B cell (primary cell): ENCODE results near the gene SNPH. TPM values are rescaled to one million over a fixed set of nuclear protein-coding genes. Genes with fewer than 3 reads are reported as not detected.

Experiments
- ATAC-seq: fragments of 200-7000 bp; cut with Tn5 transposase; one replicate; pipeline ENCODE4 v1.10.0; 2021; ENCODE audit warnings: low read depth, mild to moderate bottlenecking, moderate number of reproducible peaks, moderate library complexity
- CTCF ChIA-PET: fragments of 350-600 bp; sonication (Branson Sonifier 250); formaldehyde crosslinking; loops from one replicate; lab custom pipeline; 2021; ENCODE audit warnings: antibody characterized with exemption, inconsistent platforms; lab: Charles Lee
- POLR2A ChIA-PET: fragments of 350-600 bp; sonication (Branson Sonifier 250); formaldehyde crosslinking; loops from one replicate; lab custom pipeline; 2021; ENCODE audit warnings: antibody characterized with exemption; lab: Charles Lee
- DNase-seq: peaks from one replicate; pipeline ENCODE4 v3.0.0; 2013
- H2AFZ ChIP-seq: 2 replicates; pipeline ENCODE4 v1.6.1; 2012; ENCODE audit warnings: mild to moderate bottlenecking, low read depth, low read length; ENCODE audit not compliant: insufficient read depth, poor library complexity, severe bottlenecking
- H3K27ac ChIP-seq, 2 donors: 1 replicate in 1 of 2; 2 replicates in 1 of 2; pipeline ENCODE4 v1.5.1; 2012 to 2013; ENCODE audit warnings: low read length in 2 of 2, mild to moderate bottlenecking in 2 of 2, moderate library complexity in 1 of 2
- H3K27me3 ChIP-seq, 4 experiments: fragments of 200-600 bp in 1 of 4; sonication (generic) in 1 of 4; replicated peaks in 1 of 4; 1 replicate in 2 of 4; 2 replicates in 2 of 4; pipeline versions ENCODE4 v1.6.1 to v1.7.0; 2013 to 2016; ENCODE audit warnings: low read length in 3 of 4, mild to moderate bottlenecking in 2 of 4, mixed read lengths in 1 of 4, moderate library complexity in 1 of 4; ENCODE audit not compliant: insufficient read depth in 4 of 4, control insufficient read depth in 3 of 4; ENCODE audit errors: control extremely low read depth in 1 of 4
- H3K36me3 ChIP-seq, 2 experiments: replicated peaks in 1 of 2; 1 replicate in 1 of 2; 2 replicates in 1 of 2; pipeline versions ENCODE4 v1.6.1 to v1.7.1; 2013; ENCODE audit warnings: low read length in 1 of 2; ENCODE audit not compliant: insufficient read depth in 2 of 2, control insufficient read depth in 1 of 2; ENCODE audit errors: control extremely low read depth in 1 of 2, extremely low read depth in 1 of 2
- H3K4me1 ChIP-seq, 2 donors: fragments of 200-600 bp in 1 of 2; sonication (generic) in 1 of 2; 1 replicate in 1 of 2; 2 replicates in 1 of 2; pipeline versions ENCODE4 v1.5.1 to v1.6.1; 2013 to 2017; ENCODE audit warnings: low read length in 2 of 2; ENCODE audit not compliant: control insufficient read depth in 2 of 2, insufficient read depth in 2 of 2
- H3K4me2 ChIP-seq: replicated peaks from 2 replicates; pipeline ENCODE3; 2012; ENCODE audit warnings: mild to moderate bottlenecking, low read depth, low read length; ENCODE audit not compliant: poor library complexity, severe bottlenecking
- H3K4me3 ChIP-seq, 5 experiments: fragments of 200-600 bp in 1 of 5; sonication (generic) in 1 of 5; 1 replicate in 3 of 5; 2 replicates in 2 of 5; pipeline versions ENCODE4 v1.5.1 to v1.7.0; 2011 to 2016; ENCODE audit warnings: low read length in 4 of 5, mild to moderate bottlenecking in 4 of 5, low read depth in 2 of 5, control low read depth in 1 of 5, moderate library complexity in 1 of 5; ENCODE audit not compliant: insufficient read depth in 1 of 5; ENCODE audit errors: control extremely low read depth in 1 of 5, extremely low read depth in 1 of 5
- H3K79me2 ChIP-seq: fragments of 200-600 bp; sonication (generic); one replicate; pipeline ENCODE4 v1.6.0; 2016; ENCODE audit warnings: low read length; ENCODE audit not compliant: control insufficient read depth, insufficient read depth
- H3K9ac ChIP-seq: fragments of 200-600 bp; sonication (generic); 2 replicates; pipeline ENCODE4 v1.6.1; 2017; ENCODE audit warnings: mild to moderate bottlenecking, low read length, moderate library complexity
- H3K9me3 ChIP-seq, 3 donors: one replicate each; pipeline versions ENCODE4 v1.6.1 to v1.7.1; 2013; ENCODE audit warnings: low read length in 2 of 3; ENCODE audit not compliant: control insufficient read depth in 2 of 3, insufficient read depth in 1 of 3; ENCODE audit errors: control extremely low read depth in 1 of 3
- H4K20me1 ChIP-seq: 2 replicates; pipeline ENCODE4 v1.6.0; 2012; ENCODE audit warnings: mild to moderate bottlenecking, low read length; ENCODE audit not compliant: insufficient read depth, control insufficient read depth, poor library complexity, severe bottlenecking
- H3K27ac Mint-ChIP-seq: one replicate; pipeline ENCODE4 v1.8.0; 2021; ENCODE audit warnings: mixed read lengths
- H3K27me3 Mint-ChIP-seq: one replicate; pipeline ENCODE4 v1.8.0; 2021; ENCODE audit warnings: mixed read lengths
- H3K4me1 Mint-ChIP-seq: one replicate; pipeline ENCODE4 v1.8.0; 2021; ENCODE audit warnings: mixed read lengths
- H3K4me3 Mint-ChIP-seq: one replicate; pipeline ENCODE4 v1.8.0; 2021; ENCODE audit warnings: mixed read lengths
- H3K9me3 Mint-ChIP-seq: one replicate; pipeline ENCODE4 v1.8.0; 2022; ENCODE audit warnings: mixed read lengths; ENCODE audit not compliant: insufficient read depth
- EZH2 ChIP-seq: IDR thresholded peaks from 2 replicates; pipeline ENCODE4 v1.6.1; 2012; ENCODE audit warnings: borderline replicate concordance, low read depth, mild to moderate bottlenecking, moderate library complexity, low read length; ENCODE audit not compliant: insufficient read depth, poor library complexity, severe bottlenecking
- whole genome bisulfite sequencing: methylation state at CpG from one replicate; pipeline ENCODE4 v1.1.5; 2013; ENCODE audit warnings: missing lambda C conversion rate; ENCODE audit not compliant: insufficient coverage; 5-methylcytosine and 5-hydroxymethylcytosine counted together
- intact Hi-C: fragments of 100-400 bp; cut with micrococcal nuclease; formaldehyde crosslinking; loops from one replicate; pipeline ENCODE4 v1.10.0; 2022
- polyA plus RNA-seq: library from polyadenylated mRNA; depleted of rRNA; stranded (reverse); fragments of >200 nt; gene quantifications from 2 replicates; pipeline ENCODE4 v1.2.3, GENCODE V29; 2012
- total RNA-seq, 2 donors: library from RNA; stranded (reverse); fragments of 120-200 nt in 1 of 2; gene quantifications; 1 replicate in 1 of 2; 2 replicates in 1 of 2; pipeline versions ENCODE4 v1.2.3 to v1.2.4, GENCODE V29; 2013 to 2022
- TF ChIP-seq, protein P1 (sequence below): fragments of 200-600 bp; IDR thresholded peaks from one replicate; pipeline ENCODE4 v1.8.0; 2022; ENCODE audit warnings: antibody characterized with exemption, mild to moderate bottlenecking

SNPH gene
- total and polyA plus RNA-seq, 2 donors (not counting 1 experiment from before 2014, with no cell fraction given) = 0.67 to 3.0 TPM

DNA sequence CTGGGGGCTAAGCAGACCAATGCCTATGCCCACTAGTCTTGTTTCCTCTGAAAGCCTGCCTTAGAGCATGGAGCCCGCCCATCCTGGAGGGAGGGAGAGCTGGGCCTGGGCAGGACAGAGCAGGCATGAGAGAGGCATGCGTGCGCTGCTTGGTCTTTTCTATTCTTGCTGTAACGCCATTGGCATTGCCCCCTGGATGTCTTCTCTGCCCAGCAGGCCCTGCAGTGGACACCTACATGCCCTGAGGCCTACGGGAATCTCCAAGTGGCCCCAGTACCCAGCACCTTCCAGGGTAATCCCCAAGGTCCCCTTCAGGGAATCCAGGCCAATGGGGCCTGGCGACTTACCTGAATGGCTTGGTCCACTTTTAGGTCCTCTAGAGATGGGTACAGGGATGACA lies 53.9 kb downstream of the SNPH start:
- ChIA-PET CTCF (interaction anchor here (1.4 kb wide), 1 partner anchor 119 kb away, joined by 4 read pairs; no protein-coding TSS in a partner anchor), POLR2A (no interaction called here)
- TF ChIP-seq, protein P1, sequence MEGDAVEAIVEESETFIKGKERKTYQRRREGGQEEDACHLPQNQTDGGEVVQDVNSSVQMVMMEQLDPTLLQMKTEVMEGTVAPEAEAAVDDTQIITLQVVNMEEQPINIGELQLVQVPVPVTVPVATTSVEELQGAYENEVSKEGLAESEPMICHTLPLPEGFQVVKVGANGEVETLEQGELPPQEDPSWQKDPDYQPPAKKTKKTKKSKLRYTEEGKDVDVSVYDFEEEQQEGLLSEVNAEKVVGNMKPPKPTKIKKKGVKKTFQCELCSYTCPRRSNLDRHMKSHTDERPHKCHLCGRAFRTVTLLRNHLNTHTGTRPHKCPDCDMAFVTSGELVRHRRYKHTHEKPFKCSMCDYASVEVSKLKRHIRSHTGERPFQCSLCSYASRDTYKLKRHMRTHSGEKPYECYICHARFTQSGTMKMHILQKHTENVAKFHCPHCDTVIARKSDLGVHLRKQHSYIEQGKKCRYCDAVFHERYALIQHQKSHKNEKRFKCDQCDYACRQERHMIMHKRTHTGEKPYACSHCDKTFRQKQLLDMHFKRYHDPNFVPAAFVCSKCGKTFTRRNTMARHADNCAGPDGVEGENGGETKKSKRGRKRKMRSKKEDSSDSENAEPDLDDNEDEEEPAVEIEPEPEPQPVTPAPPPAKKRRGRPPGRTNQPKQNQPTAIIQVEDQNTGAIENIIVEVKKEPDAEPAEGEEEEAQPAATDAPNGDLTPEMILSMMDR = no peak
- TF ChIP-seq EZH2 = no peak
- Histone ChIP-seq H3K4me2 (no peak overlapping the region), H3K4me1 (peaks cover 7% of the 10 kb centered on the region in 2 donors), H3K9ac (no peak overlapping the region), H3K4me3 (no peak overlapping the region), H2AFZ (no peak overlapping the region), H3K9me3 (no peaks in the 10 kb centered on the region), H3K36me3 (no peaks in the 10 kb centered on the region), H3K79me2 (no peaks in the 10 kb centered on the region), H3K27me3 (no peaks in the 10 kb centered on the region), H4K20me1 (no peaks in the 10 kb centered on the region), H3K27ac (no peak overlapping the region)
- intact Hi-C loops = loop anchor here (10.0 kb wide), 1 partner anchor 775 kb away; the partner anchor contains the start of gene CSNK2A1
- no peaks in the 10 kb centered on the region for H3K9me3 Mint-ChIP-seq
- DNase-seq (no peak), ATAC-seq (no peak)
- no peak overlapping the region for H3K27ac Mint-ChIP-seq
- H3K4me3 Mint-ChIP-seq = no peak overlapping the region
- no peaks in the 10 kb centered on the region for H3K4me1 Mint-ChIP-seq
- 91% methylated on average over 6 of the region's 6 CpGs for WGBS
- peaks cover under 1% of the 10 kb centered on the region for H3K27me3 Mint-ChIP-seq

DNA sequence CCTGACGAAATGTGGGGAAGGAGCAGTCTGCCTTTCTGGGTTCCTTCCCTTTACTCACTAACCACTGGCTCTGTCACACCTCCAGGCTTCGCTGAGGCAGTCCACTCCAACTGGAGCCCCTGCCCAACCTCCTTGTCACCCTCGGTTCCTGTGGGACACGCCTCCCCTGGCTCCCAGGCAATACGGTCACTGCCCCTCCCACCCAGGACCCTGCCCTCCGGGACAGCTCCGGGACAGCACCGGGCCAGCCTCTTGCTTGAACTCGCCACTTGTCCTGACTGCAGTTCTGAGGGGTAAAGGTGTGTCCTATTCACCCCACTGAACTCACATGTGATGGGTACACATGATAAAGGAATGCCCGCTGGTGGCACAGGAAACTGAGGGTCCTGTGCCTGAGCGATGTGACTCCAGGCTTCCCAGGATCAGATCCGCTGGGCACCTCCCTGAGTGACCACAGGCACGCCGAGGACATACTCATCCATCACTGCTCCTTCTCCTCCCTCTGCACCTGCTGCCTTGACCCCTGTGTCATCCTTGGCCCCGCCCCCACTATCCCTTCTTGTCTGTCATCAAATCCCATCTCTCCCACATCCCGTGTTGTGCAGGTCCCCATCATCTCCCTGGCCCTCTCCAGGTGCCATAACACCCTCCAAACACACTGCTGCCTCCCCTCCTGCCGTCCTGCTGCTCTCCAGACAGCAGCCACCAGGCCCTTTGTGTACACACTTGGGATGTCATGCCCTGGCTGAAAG lies 55.0 kb downstream of the SNPH start:
- H3K27ac ChIP-seq = no peak overlapping the region
- no peaks in the 10 kb centered on the region for H4K20me1 ChIP-seq
- intact Hi-C loops = loop anchor here (10.0 kb wide), 1 partner anchor 776 kb away; the partner anchor contains the start of gene CSNK2A1
- no peaks in the 10 kb centered on the region for H3K36me3 ChIP-seq
- 90% methylated on average over 13 of the region's 17 CpGs for WGBS
- Mint-ChIP-seq H3K27me3 (no peaks in the 10 kb centered on the region), H3K27ac (no peak overlapping the region), H3K4me3 (no peak overlapping the region), H3K9me3 (no peaks in the 10 kb centered on the region), H3K4me1 (no peaks in the 10 kb centered on the region)
- H3K9me3 ChIP-seq = no peaks in the 10 kb centered on the region
- ChIA-PET CTCF (interaction anchor here (1.0 to 1.7 kb wide), 3 partner anchors 56 to 183 kb away, joined by 3 to 14 read pairs (median 7); no protein-coding TSS in a partner anchor), POLR2A (no interaction called here)
- H3K27me3 ChIP-seq = no peaks in the 10 kb centered on the region
- peaks cover 11 to 13% of the 10 kb centered on the region in 2 donors for H3K4me1 ChIP-seq
- H2AFZ ChIP-seq = no peak overlapping the region
- ATAC-seq (no peak), DNase-seq (no peak)
- H3K79me2 ChIP-seq = peaks cover 8% of the 10 kb centered on the region
- H3K4me2 ChIP-seq = no peak overlapping the region
- no peak overlapping the region for H3K9ac ChIP-seq
- TF ChIP-seq EZH2 = no peak
- TF ChIP-seq, protein P1 = no peak
- no peak overlapping the region for H3K4me3 ChIP-seq
